Right lobe of liver (tissue), 6 donors: ENCODE results near the gene ZBTB7C. TPM values are rescaled to one million over a fixed set of nuclear protein-coding genes. Genes with fewer than 3 reads are reported as not detected.

Experiments used
- ATAC-seq, 4 donors: fragments of 200-7000 bp; cut with Tn5 transposase; one replicate each; pipeline ENCODE4 v1.9.1; 2020; ENCODE audit warnings: mild to moderate bottlenecking in 4 of 4, moderate library complexity in 4 of 4
- DNase-seq, 3 donors: peaks; one replicate each; pipeline ENCODE4 v3.0.0-alpha.2; 2020
- H3K27ac ChIP-seq, 3 donors: fragments of 200-600 bp; one replicate each; pipeline ENCODE4 v1.8.0; 2022
- H3K27me3 ChIP-seq, 2 donors: fragments of 200-600 bp; one replicate each; pipeline ENCODE4 v1.8.0; 2022
- H3K36me3 ChIP-seq, 4 donors: fragments of 200-600 bp; sonication (generic) in 1 of 4; one replicate each; pipeline versions ENCODE4 v1.5.1 to v1.8.0; 2017 to 2022; ENCODE audit warnings: control low read depth in 1 of 4
- H3K4me1 ChIP-seq, 4 donors: fragments of 200-600 bp; sonication (generic) in 1 of 4; one replicate each; pipeline versions ENCODE4 v1.5.1 to v1.8.0; 2017 to 2022; ENCODE audit warnings: control low read depth in 1 of 4
- H3K4me3 ChIP-seq, 3 donors: fragments of 200-600 bp; one replicate each; pipeline ENCODE4 v1.8.0; 2022
- H3K9me3 ChIP-seq, 4 donors: fragments of 200-600 bp; sonication (generic) in 1 of 4; one replicate each; pipeline versions ENCODE4 v1.5.1 to v1.8.0; 2017 to 2022; ENCODE audit warnings: control low read depth in 1 of 4
- CTCF ChIP-seq, 4 donors: fragments of 200-600 bp in 3 of 4; fragments of 450-650 bp in 1 of 4; IDR thresholded peaks; one replicate each; pipeline versions ENCODE4 v1.5.1 to v1.8.0; 2016 to 2022; ENCODE audit warnings: antibody characterized with exemption in 4 of 4, mild to moderate bottlenecking in 2 of 4
- POLR2A ChIP-seq: fragments of 450-650 bp; IDR thresholded peaks from one replicate; pipeline ENCODE4 v1.6.1; 2017; ENCODE audit warnings: antibody characterized with exemption, mild to moderate bottlenecking
- WGBS: methylation state at CpG from one replicate; pipeline ENCODE4 v1.1.6; 2018; ENCODE audit warnings: low coverage, low lambda C conversion rate; ENCODE audit not compliant: insufficient coverage; ENCODE audit errors: missing lambda C conversion rate; 5-methylcytosine and 5-hydroxymethylcytosine counted together
- intact Hi-C, 2 donors: fragments of 100-400 bp; cut with DNase I; formaldehyde crosslinking; loops; one replicate each; pipeline versions ENCODE4 v1.11.2 to v1.14.1; 2022
- total RNA-seq, 6 experiments: library from RNA; depleted of rRNA in 2 of 6; stranded (reverse); fragments of >200 nt in 2 of 6; fragmentation: NEBNext Ultra II Directional in 3 of 6; extraction: Animal tissue kit (Norgen Biotek cat#: 25700) in 3 of 6; gene quantifications; one replicate each; pipeline versions ENCODE4 v1.1.0 to v1.2.4, GENCODE V29; 2016 to 2023
- donor health status: DM: no; HTN: yes; CAD: no.
- donor health status: DM: no; HTN: no; CAD: no.
- donor health status: DM: no; HTN: no; CAD: no.
- donor health status: DM: no; HTN: yes; CAD: no.
- donor health status: DM: no; HTN: yes; CAD: no.

ZBTB7C gene
- total RNA-seq, 6 experiments from 2014 or later: 1.1 to 1.7 (median 1.3) TPM

GRCh38 chr18:48186131-48186766 lies 222.9 kb downstream of the ZBTB7C start:
- Histone ChIP-seq H3K36me3 (no peaks in the 10 kb centered on the region), H3K4me1 (peaks cover 0 to 9% (median 2%) of the 10 kb centered on the region in 4 donors), H3K4me3 (no peak overlapping the region), H3K27me3 (no peaks in the 10 kb centered on the region), H3K9me3 (no peaks in the 10 kb centered on the region), H3K27ac (no peak overlapping the region)
- 66% methylated on average over 10 of the region's 20 CpGs for WGBS
- no peak for DNase-seq
- peak in 1 of 4 donors; percentile 12 for ATAC-seq
- TF ChIP-seq CTCF (IDR thresholded peaks at IDR 0.05): no peak
- no peak for TF ChIP-seq POLR2A
- intact Hi-C loops: no loop called here

GRCh38 chr18:48184118-48184517 lies 225.1 kb downstream of the ZBTB7C start:
- intact Hi-C loops: no loop called here
- TF ChIP-seq CTCF (IDR thresholded peaks at IDR 0.05) (no peak), POLR2A (no peak)
- Histone ChIP-seq H3K27ac (no peak overlapping the region), H3K4me3 (no peak overlapping the region), H3K9me3 (no peaks in the 10 kb centered on the region), H3K4me1 (peaks cover 0 to 9% (median 2%) of the 10 kb centered on the region in 4 donors), H3K36me3 (no peaks in the 10 kb centered on the region), H3K27me3 (no peaks in the 10 kb centered on the region)
- peak; percentile 80 to 95 (median 92) for ATAC-seq
- no peak for DNase-seq
- WGBS: 66% methylated on average over 6 of the region's 6 CpGs

GRCh38 chr18:48183613-48184012 lies 225.6 kb downstream of the ZBTB7C start:
- no peaks in the 10 kb centered on the region for H3K27me3 ChIP-seq
- no peak overlapping the region for H3K4me3 ChIP-seq
- WGBS: 80% methylated on average over 1 of the region's 2 CpGs
- DNase-seq: no peak
- H3K36me3 ChIP-seq: no peaks in the 10 kb centered on the region
- no peak for ATAC-seq
- no peaks in the 10 kb centered on the region for H3K9me3 ChIP-seq
- intact Hi-C loops: no loop called here
- no peak for TF ChIP-seq CTCF (IDR thresholded peaks at IDR 0.05)
- no peak for TF ChIP-seq POLR2A
- H3K4me1 ChIP-seq: peaks cover 0 to 9% (median 2%) of the 10 kb centered on the region in 4 donors
- H3K27ac ChIP-seq: no peak overlapping the region

- Histone ChIP-seq H3K4me1 (peaks cover 0 to 9% (median 2%) of the 10 kb centered on the region in 4 donors), H3K27me3 (no peaks in the 10 kb centered on the region), H3K9me3 (no peaks in the 10 kb centered on the region), H3K27ac (no peak overlapping the region), H3K36me3 (no peaks in the 10 kb centered on the region), H3K4me3 (no peak overlapping the region)
- TF ChIP-seq CTCF (IDR thresholded peaks at IDR 0.05): no peak
- TF ChIP-seq POLR2A: no peak
- intact Hi-C loops: no loop called here
- DNase-seq: no peak
- ATAC-seq: no peak
- WGBS: 92% methylated on average over 3 of the region's 3 CpGs
Measured at GRCh38 chr18:48182779-48183178, 226.4 kb downstream of the ZBTB7C start.
